GM18907 (cell line): ENCODE data around the gene TMSB15A.
"Not testable (repeated sequence)": the region's sequence is repeated elsewhere in the genome, so short reads cannot be mapped to it uniquely, and the experiment has no call there.

Experiments
- ATAC-seq: cut with Tn5 transposase; IDR thresholded peaks from one replicate; pipeline ENCODE4 v1.9.1; 2021; ENCODE audit warnings: mild to moderate bottlenecking, moderate library complexity; ENCODE audit not compliant: unreplicated experiment

Gene TMSB15A

DNA sequence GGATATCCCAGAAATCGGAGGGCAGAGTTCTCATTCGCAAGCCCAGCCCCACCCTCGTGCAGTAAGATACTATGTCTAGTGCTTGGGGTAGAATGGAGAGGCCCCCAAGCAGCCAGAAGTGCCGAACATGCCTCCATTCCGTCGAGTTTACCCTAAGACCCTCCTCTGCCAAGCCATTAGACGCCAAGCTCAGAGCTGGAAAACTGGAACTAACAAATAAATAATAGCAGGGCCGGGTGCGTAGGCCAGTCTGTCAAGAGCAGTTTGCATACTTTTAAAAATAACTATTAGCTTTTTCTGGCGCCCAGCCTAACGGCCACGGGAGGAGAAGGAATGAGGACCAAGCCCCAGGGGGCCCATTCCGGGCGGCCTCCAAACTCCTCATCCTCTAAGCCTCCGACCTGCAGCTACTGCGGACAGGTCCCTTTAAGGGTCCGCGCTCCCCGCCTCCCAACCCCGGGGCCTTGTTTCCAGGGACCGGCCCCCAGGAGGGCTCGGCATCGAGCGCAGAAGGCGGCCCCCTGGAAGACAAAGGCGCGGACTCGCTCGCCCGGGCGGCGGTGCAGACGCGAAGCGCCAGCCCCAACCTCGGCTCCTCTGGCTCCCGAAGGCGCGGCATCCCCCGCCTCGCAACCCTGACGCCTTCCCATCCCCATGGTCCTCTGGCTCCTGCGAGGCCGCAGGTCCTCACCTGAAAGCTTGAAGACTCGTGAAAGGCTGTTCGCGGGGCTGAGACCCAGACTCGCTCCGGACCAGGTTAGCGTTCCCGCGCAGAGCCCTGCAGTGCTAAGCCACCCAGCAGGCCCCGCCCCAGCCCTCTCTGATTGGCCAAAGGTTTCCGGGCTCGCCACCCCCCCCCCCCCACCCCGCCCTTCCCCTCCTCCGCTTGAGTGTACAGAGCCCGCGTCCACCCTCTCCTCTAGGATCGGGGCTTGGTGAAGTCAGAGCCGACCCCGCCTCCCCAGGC lies at the start of gene TMSB15A:
Gene TMSB15A (minus strand): TSS at position 765 of the 967 bp plus-strand sequence.
- ATAC-seq: peak; percentile 93

DNA sequence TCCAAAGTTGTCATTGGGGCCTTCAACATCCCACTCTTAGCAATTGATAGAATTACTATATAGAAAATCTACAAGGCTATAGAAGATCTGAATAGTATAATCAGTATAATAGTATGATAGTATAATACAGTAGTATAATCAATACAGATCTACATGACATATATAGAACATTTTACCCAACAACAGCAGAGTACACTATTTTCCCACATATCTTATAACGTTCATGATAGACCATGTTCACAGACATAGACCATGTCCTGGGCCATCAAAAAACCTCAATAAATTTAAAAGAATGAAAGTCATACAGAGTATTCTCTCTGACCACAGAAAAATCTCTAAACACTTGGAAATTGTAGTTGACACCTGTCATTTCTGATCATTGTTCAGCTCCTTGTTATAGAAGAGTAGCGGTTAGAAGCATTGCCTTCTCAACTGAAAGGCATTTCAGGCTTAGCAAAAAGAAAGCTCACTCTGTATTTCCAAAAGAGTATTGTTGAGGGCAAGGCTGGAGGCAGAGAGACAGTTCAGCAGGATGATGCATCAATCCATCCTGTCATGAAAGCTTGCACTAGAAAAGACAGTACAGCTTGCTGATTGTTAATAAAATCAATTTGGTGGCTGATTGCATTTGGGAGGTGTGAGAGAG lies 44.0 kb upstream of the TMSB15A start:
- no peak for ATAC-seq

GRCh38 chrX:102558607-102559006 lies 42.1 kb upstream of the TMSB15A start:
- no peak for ATAC-seq

DNA sequence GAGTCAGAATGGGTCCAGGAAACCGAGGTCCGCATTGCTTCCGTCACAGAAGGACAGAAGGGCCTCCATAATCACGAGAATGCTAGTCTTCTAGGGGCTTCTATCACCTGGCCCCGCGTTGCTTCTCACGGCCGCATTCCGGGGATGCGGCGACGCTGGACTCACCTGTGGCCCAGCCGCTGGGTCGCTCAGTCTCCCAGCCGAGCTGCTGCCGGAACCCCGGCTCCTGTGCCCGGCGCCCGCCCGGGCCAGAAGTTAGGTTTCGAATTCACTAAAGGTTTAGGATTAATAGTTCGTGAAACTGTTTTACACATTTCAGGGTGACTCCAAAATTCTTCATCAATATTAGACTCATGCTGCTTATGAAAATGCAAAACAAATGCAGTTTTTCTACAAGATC lies 31.7 kb upstream of the TMSB15A start:
- no peak for ATAC-seq

- peak; percentile 89 for ATAC-seq
Observed at GRCh38 chrX:102546828-102547493, 30.4 kb upstream of the TMSB15A start.

DNA sequence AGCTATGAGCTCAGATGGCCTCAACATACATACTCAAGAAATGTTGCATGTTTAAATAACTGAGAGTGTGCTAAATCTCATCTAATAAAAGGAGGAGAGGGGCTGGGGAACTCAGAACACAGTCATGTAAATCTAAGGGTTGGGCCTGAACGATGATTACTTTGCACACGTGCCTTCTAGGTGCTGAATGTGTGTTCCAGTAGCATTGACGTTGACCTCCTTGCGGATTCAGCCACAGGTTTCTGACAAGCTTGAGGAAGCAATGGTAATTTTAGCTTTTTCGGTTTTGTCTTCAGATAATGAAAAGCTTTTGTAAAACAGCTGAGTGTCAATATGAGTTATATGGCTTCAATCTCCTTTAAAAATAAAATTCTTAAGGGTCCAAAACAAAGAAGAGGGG lies 29.6 kb upstream of the TMSB15A start:
- not testable (repeated sequence) for ATAC-seq

DNA sequence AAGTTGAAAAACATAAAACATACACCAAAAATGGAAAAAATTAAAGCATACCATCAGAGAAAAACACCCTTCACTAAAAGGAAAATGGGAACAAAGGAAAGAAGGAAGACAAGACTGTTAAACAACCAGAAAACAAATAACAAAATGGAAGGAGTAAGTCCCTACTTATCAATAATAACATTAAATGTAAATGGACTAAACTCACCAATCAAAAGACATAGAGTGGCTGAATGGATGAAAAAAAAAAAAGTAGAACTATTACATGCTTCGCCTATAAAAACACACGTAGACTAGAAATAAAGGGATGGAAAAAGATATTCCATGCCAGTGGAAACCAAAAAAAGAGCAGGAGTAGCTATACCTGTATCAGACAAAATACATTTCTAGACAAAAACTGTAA lies 19.4 kb upstream of the TMSB15A start:
- ATAC-seq: no peak

DNA sequence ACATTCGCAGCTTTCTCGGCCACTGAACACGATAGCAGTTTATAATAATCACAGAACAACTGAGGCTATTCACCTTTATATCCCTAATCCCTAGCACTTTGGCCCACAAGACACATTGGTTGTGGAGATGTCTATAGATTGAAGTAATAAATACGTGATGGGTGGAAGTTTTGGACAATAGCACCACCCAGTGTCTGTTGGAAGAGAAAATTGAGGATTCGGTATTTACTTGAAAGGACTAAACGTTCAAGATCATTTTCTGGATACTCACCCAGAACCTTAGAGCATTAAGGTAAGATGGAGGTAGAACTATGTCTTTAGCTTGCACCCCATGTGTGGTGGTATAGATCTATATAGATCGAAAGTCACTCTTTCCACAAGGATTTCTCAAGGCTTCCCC lies 787 bp upstream of the TMSB15A start:
- no peak for ATAC-seq

DNA sequence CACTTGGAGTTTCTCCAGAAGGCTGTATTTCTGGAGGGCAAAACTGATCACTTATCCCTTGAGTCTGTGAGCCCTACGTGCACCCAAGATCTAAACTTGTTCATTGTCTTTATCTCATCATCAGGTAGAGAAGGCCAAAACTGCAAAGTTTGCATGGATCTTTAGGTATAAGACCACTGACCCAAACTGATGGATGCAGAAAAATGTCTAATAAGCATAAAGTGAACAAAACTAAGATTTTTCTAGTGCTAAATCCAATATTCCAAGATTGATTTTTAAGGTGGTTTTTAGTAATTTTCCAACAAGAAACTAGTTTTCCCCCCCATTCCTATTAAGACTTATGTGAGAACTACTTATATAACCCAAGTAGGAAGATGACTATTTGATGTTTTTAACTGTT lies 2.0 kb downstream of the TMSB15A start:
- no peak for ATAC-seq

GRCh38 chrX:102498732-102499131 lies 17.8 kb downstream of the TMSB15A start:
- ATAC-seq: no peak

GRCh38 chrX:102491766-102492165 lies 24.8 kb downstream of the TMSB15A start:
- ATAC-seq: no peak

DNA sequence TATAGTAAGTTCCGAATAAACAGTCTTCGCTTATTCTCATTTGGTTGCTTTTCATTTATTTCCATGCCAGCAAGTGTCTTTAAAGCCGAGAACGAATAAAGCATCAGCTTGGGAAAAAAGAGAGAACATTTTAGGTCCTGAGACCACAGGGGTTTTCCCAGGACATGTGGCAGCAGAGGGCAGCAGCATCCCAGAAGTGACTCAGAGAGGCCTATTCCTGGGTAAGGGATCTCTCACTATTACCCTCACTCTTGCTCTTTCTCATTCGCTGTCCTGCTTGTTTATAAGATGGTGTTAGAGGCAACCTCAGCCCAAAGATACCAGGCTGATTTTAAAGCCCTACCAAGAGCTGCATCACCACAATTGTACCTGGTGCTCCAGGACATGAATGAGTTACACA lies 37.8 kb downstream of the TMSB15A start:
- not testable (repeated sequence) for ATAC-seq

- ATAC-seq: not testable (repeated sequence)
Observed at GRCh38 chrX:102471762-102472220, 44.7 kb downstream of the TMSB15A start, which contains the start of gene TCP11X2. TSS of gene TCP11X2 (minus strand) at chrX:102471812.

DNA sequence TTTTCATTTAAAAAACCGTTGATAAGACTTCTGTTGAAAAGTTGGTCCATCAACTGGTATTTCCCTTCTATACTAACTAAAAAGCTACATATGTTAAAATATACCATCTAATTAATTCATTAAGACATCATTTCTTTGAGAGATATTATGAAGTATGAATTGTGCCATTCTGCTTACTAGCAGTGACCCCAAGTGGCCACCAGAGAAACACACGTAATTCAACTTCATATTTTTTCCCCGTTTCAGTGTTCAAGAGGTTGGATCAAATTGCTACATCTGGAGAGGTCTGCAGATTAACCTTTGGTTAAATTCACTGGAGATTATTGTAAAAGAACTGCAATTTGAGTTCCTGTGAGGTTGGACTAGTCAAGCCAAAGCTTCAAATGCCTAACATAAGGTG lies 46.3 kb downstream of the TMSB15A start:
- not testable (repeated sequence) for ATAC-seq
